H9 (cell line): Measurements from ENCODE around the gene PNMA1. TPM values are rescaled to one million over a fixed set of nuclear protein-coding genes. Genes with fewer than 3 reads are reported as not detected.

Source experiments
- DNase-seq: peaks from one replicate; pipeline ENCODE4 v3.0.0-alpha.2; 2017
- H2AFZ ChIP-seq: one replicate; pipeline ENCODE4 v1.6.1; 2013; ENCODE audit warnings: mild to moderate bottlenecking, low read length, control low read depth, moderate library complexity
- H2AK5ac ChIP-seq: 2 replicates; pipeline ENCODE4 v1.6.1; 2013; ENCODE audit warnings: low read length, control low read depth, mixed read lengths; ENCODE audit not compliant: insufficient read length
- H2BK120ac ChIP-seq: one replicate; pipeline ENCODE4 v1.6.1; 2013; ENCODE audit warnings: low read depth, mild to moderate bottlenecking, low read length, control low read depth, inconsistent platforms; ENCODE audit not compliant: poor library complexity, severe bottlenecking
- H2BK12ac ChIP-seq: 2 replicates; pipeline ENCODE4 v1.6.1; 2013; ENCODE audit warnings: low read length, control low read depth, mixed read lengths, low read depth; ENCODE audit not compliant: insufficient read length
- H2BK15ac ChIP-seq: 2 replicates; pipeline ENCODE4 v1.6.1; 2013; ENCODE audit warnings: low read depth, low read length, control low read depth
- H2BK20ac ChIP-seq: one replicate; pipeline ENCODE4 v1.6.1; 2013; ENCODE audit warnings: low read depth, mild to moderate bottlenecking, low read length, control low read depth, inconsistent platforms; ENCODE audit not compliant: poor library complexity, severe bottlenecking
- H2BK5ac ChIP-seq: 2 replicates; pipeline ENCODE4 v1.6.1; 2013; ENCODE audit warnings: low read length, control low read depth, mixed read lengths; ENCODE audit not compliant: insufficient read length
- H3K14ac ChIP-seq: 2 replicates; pipeline ENCODE4 v1.6.1; 2013; ENCODE audit warnings: low read length, control low read depth; ENCODE audit not compliant: insufficient read depth
- H3K18ac ChIP-seq: 2 replicates; pipeline ENCODE4 v1.6.1; 2013; ENCODE audit warnings: low read depth, mild to moderate bottlenecking, mixed read lengths, low read length, control low read depth; ENCODE audit not compliant: insufficient read length
- H3K23ac ChIP-seq: 2 replicates; pipeline ENCODE4 v1.6.1; 2013; ENCODE audit warnings: low read length, control low read depth, mixed read lengths, low read depth; ENCODE audit not compliant: insufficient read length
- H3K23me2 ChIP-seq: 2 replicates; pipeline ENCODE4 v1.6.1; 2013; ENCODE audit warnings: low read depth, mild to moderate bottlenecking, mixed read lengths, low read length, control low read depth; ENCODE audit not compliant: insufficient read length, poor library complexity, severe bottlenecking
- H3K27ac ChIP-seq: 2 replicates; pipeline ENCODE4 v1.5.1; 2013; ENCODE audit warnings: low read length, control low read depth, mixed read lengths, low read depth; ENCODE audit not compliant: insufficient read length
- H3K27me3 ChIP-seq: 2 replicates; pipeline ENCODE4 v1.6.1; 2013; ENCODE audit warnings: low read length, control low read depth, inconsistent platforms; ENCODE audit not compliant: insufficient read depth
- H3K4ac ChIP-seq: 2 replicates; pipeline ENCODE4 v1.6.1; 2013; ENCODE audit warnings: low read depth, mild to moderate bottlenecking, control low read depth, inconsistent platforms, low read length, moderate library complexity
- H3K4me1 ChIP-seq: 2 replicates; pipeline ENCODE4 v1.6.1; 2013; ENCODE audit warnings: low read length, control low read depth, inconsistent platforms; ENCODE audit not compliant: insufficient read depth
- H3K4me2 ChIP-seq: 2 replicates; pipeline ENCODE4 v1.6.1; 2013; ENCODE audit warnings: low read length, control low read depth, mixed read lengths; ENCODE audit not compliant: insufficient read length, insufficient read depth
- H3K56ac ChIP-seq: 2 replicates; pipeline ENCODE4 v1.6.1; 2013; ENCODE audit warnings: low read depth, mild to moderate bottlenecking, mixed read lengths, low read length, control low read depth; ENCODE audit not compliant: insufficient read length
- H3K79me1 ChIP-seq: 2 replicates; pipeline ENCODE4 v1.6.1; 2013; ENCODE audit warnings: low read depth, mild to moderate bottlenecking, moderate library complexity, low read length, control low read depth, inconsistent platforms; ENCODE audit not compliant: insufficient read depth, poor library complexity, severe bottlenecking
- H3K79me2 ChIP-seq: 2 replicates; pipeline ENCODE4 v1.6.1; 2013; ENCODE audit warnings: low read length, control low read depth, inconsistent platforms; ENCODE audit not compliant: insufficient read depth
- H3K9ac ChIP-seq: 2 replicates; pipeline ENCODE4 v1.6.1; 2013; ENCODE audit warnings: low read length, control low read depth, mixed read lengths; ENCODE audit not compliant: insufficient read length; ENCODE audit errors: extremely low read depth
- H3K9me3 ChIP-seq: one replicate; pipeline ENCODE4 v1.6.1; 2013; ENCODE audit warnings: low read depth, low read length, inconsistent platforms; ENCODE audit not compliant: control insufficient read depth
- H3T11ph ChIP-seq: one replicate; pipeline ENCODE4 v1.6.1; 2013; ENCODE audit warnings: mild to moderate bottlenecking, low read length, control low read depth, inconsistent platforms
- H4K20me1 ChIP-seq: one replicate; pipeline ENCODE4 v1.6.1; 2013; ENCODE audit not compliant: control insufficient read depth, insufficient read length, insufficient read depth
- H4K5ac ChIP-seq: 2 replicates; pipeline ENCODE4 v1.6.1; 2013; ENCODE audit warnings: low read depth, mild to moderate bottlenecking, mixed read lengths, low read length, control low read depth; ENCODE audit not compliant: insufficient read length
- H4K8ac ChIP-seq: replicated peaks from 2 replicates; pipeline ENCODE4 v1.6.1; 2013; ENCODE audit warnings: low read length, control low read depth, mixed read lengths, low read depth; ENCODE audit not compliant: insufficient read length
- H4K91ac ChIP-seq: 2 replicates; pipeline ENCODE4 v1.6.1; 2013; ENCODE audit warnings: low read depth, mild to moderate bottlenecking, moderate library complexity, mixed read lengths, low read length, control low read depth; ENCODE audit not compliant: insufficient read length
- H3K27ac Mint-ChIP-seq, 3 experiments: 2 replicates in 2 of 3; 3 replicates in 1 of 3; pipeline ENCODE4 v1.8.0; 2020 to 2021; ENCODE audit warnings: mixed read lengths in 3 of 3, mild to moderate bottlenecking in 1 of 3, moderate library complexity in 1 of 3
- H3K27me3 Mint-ChIP-seq: 2 replicates; pipeline ENCODE4 v1.8.0; 2021; ENCODE audit warnings: low read depth, mild to moderate bottlenecking, moderate library complexity, mixed read lengths
- H3K36me3 Mint-ChIP-seq, 3 experiments: 2 replicates in 2 of 3; 3 replicates in 1 of 3; pipeline ENCODE4 v1.8.0; 2020 to 2021; ENCODE audit warnings: low read depth in 3 of 3, mixed read lengths in 3 of 3; ENCODE audit not compliant: insufficient read depth in 1 of 3
- H3K4me1 Mint-ChIP-seq, 2 experiments: 2 replicates each; pipeline ENCODE4 v1.8.0; 2020; ENCODE audit warnings: mixed read lengths in 2 of 2
- H3K4me3 Mint-ChIP-seq, 2 experiments: 2 replicates in 1 of 2; 3 replicates in 1 of 2; pipeline ENCODE4 v1.8.0; 2020 to 2021; ENCODE audit warnings: mild to moderate bottlenecking in 2 of 2, mixed read lengths in 2 of 2, moderate library complexity in 1 of 2
- H3K9me3 Mint-ChIP-seq, 2 experiments: 2 replicates in 1 of 2; 3 replicates in 1 of 2; pipeline ENCODE4 v1.8.0; 2020; ENCODE audit warnings: mild to moderate bottlenecking in 2 of 2, mixed read lengths in 2 of 2, moderate library complexity in 1 of 2
- WGBS: extraction: QIAGEN DNeasy Blood & Tissue Kit; methylation state at CpG from one replicate; pipeline ENCODE4 v1.1.7; 2013; ENCODE audit warnings: missing lambda C conversion rate, low lambda C conversion rate, mixed read lengths; ENCODE audit not compliant: insufficient read length; ENCODE audit errors: extremely low coverage; 5-methylcytosine and 5-hydroxymethylcytosine counted together
- total RNA-seq: library from RNA; stranded (reverse); gene quantifications from 2 replicates; pipeline ENCODE4 v1.2.1, GENCODE V29; 2021
- TF ChIP-seq, protein P1 (sequence below): fragments of 200-600 bp; sonication (generic); conservative IDR thresholded peaks from 3 replicates; pipeline ENCODE4 v1.8.0; 2021; ENCODE audit warnings: antibody characterized with exemption, mild to moderate bottlenecking

The PNMA1 gene
- total RNA-seq, 1 experiment from 2014 or later = 56.1 TPM

GRCh38 chr14:73713206-73713802, 880 bp downstream of the PNMA1 start:
- H3K18ac ChIP-seq = peak overlapping the region; percentile 89
- H2BK120ac ChIP-seq = no peak overlapping the region
- peaks cover 34 to 40% of the 10 kb centered on the region in 2 experiments for H3K4me1 Mint-ChIP-seq
- no peak overlapping the region for H2BK12ac ChIP-seq
- peak overlapping the region; percentile 91 for H4K5ac ChIP-seq
- TF ChIP-seq, protein P1, sequence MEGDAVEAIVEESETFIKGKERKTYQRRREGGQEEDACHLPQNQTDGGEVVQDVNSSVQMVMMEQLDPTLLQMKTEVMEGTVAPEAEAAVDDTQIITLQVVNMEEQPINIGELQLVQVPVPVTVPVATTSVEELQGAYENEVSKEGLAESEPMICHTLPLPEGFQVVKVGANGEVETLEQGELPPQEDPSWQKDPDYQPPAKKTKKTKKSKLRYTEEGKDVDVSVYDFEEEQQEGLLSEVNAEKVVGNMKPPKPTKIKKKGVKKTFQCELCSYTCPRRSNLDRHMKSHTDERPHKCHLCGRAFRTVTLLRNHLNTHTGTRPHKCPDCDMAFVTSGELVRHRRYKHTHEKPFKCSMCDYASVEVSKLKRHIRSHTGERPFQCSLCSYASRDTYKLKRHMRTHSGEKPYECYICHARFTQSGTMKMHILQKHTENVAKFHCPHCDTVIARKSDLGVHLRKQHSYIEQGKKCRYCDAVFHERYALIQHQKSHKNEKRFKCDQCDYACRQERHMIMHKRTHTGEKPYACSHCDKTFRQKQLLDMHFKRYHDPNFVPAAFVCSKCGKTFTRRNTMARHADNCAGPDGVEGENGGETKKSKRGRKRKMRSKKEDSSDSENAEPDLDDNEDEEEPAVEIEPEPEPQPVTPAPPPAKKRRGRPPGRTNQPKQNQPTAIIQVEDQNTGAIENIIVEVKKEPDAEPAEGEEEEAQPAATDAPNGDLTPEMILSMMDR = no peak
- H3K4me1 ChIP-seq = no peaks in the 10 kb centered on the region
- H3K9ac ChIP-seq = peak overlapping the region; percentile 92
- H4K8ac ChIP-seq = peak overlapping the region; percentile 71
- no peaks in the 10 kb centered on the region for H3K27me3 ChIP-seq
- H3K14ac ChIP-seq = peak overlapping the region; percentile 98
- H3K9me3 Mint-ChIP-seq = no peaks in the 10 kb centered on the region; a peak in 1 of 5 replicates
- no peak overlapping the region for H2BK5ac ChIP-seq
- peak overlapping the region; percentile 81 to 94 for H3K4me3 Mint-ChIP-seq
- H2BK15ac ChIP-seq = no peak overlapping the region
- H3K9me3 ChIP-seq = no peaks in the 10 kb centered on the region
- H3K23ac ChIP-seq = no peak overlapping the region
- H3K27ac ChIP-seq = no peak overlapping the region
- no peak overlapping the region for H2AK5ac ChIP-seq
- peaks cover 2% of the 10 kb centered on the region for H4K20me1 ChIP-seq
- H3K27me3 Mint-ChIP-seq = peaks cover 5% of the 10 kb centered on the region
- H3K23me2 ChIP-seq = peaks cover 24% of the 10 kb centered on the region
- no peak overlapping the region for H4K91ac ChIP-seq
- no peaks in the 10 kb centered on the region for H3K79me1 ChIP-seq
- peaks cover 3 to 11% (median 11%) of the 10 kb centered on the region in 3 experiments for H3K36me3 Mint-ChIP-seq
- no peak overlapping the region for H2BK20ac ChIP-seq
- no peak overlapping the region for H3K56ac ChIP-seq
- H3K27ac Mint-ChIP-seq = peak overlapping the region; percentile 46 to 96 (median 91); a peak in 6 of 7 replicates
- DNase-seq = no peak
- WGBS = no CpG with 5 or more reads among the region's 21 CpGs
- H2AFZ ChIP-seq = no peak overlapping the region
- H3K79me2 ChIP-seq = peaks cover 9% of the 10 kb centered on the region; the same call in 1 of the 2 replicates
- peak overlapping the region; percentile 88 for H3K4me2 ChIP-seq
- H3T11ph ChIP-seq = no peak overlapping the region
- no peak overlapping the region for H3K4ac ChIP-seq
